Body of pancreas (tissue), 4 donors: ENCODE measurements around the gene TRAF3. TPM values are rescaled to one million over a fixed set of nuclear protein-coding genes. Genes with fewer than 3 reads are reported as not detected.

Source experiments
- ATAC-seq: fragments of 150-250 bp; one replicate; pipeline ENCODE4 v1.9.1; 2016
- DNase-seq, 4 donors: peaks; one replicate each; pipeline ENCODE4 v3.0.0-alpha.2; 2019
- H3K27ac ChIP-seq, 4 donors: fragments of 200-600 bp; sonication (generic); 1 replicate in 3 of 4; 2 replicates in 1 of 4; pipeline versions ENCODE4 v1.5.1 to v1.6.1; 2016 to 2019; ENCODE audit warnings: mild to moderate bottlenecking in 1 of 4, mixed read lengths in 1 of 4, moderate library complexity in 1 of 4
- H3K27me3 ChIP-seq, 2 donors: fragments of 200-600 bp; sonication (generic); one replicate each; pipeline ENCODE4 v1.6.0; 2016; ENCODE audit warnings: mild to moderate bottlenecking in 1 of 2
- H3K36me3 ChIP-seq, 2 donors: fragments of 200-600 bp; sonication (generic); replicated peaks in 1 of 2; 2 replicates each; pipeline ENCODE4 v1.5.1; 2016; ENCODE audit warnings: low read depth in 2 of 2; ENCODE audit not compliant: insufficient read depth in 1 of 2
- H3K4me1 ChIP-seq: fragments of 200-600 bp; sonication (generic); one replicate; pipeline ENCODE4 v1.6.0; 2016
- H3K4me3 ChIP-seq, 2 donors: fragments of 200-600 bp; sonication (generic); 1 replicate in 1 of 2; 2 replicates in 1 of 2; pipeline ENCODE4 v1.5.1; 2016 to 2019
- H3K9me3 ChIP-seq, 3 donors: fragments of 200-600 bp; sonication (generic); 1 replicate in 2 of 3; 2 replicates in 1 of 3; pipeline ENCODE4 v1.5.1; 2016
- CTCF ChIP-seq, 7 experiments: fragments of 450-650 bp in 4 of 7; fragments of 200-600 bp in 3 of 7; sonication (generic) in 3 of 7; IDR thresholded peaks; one replicate each; pipeline ENCODE4 v1.5.1; 2016 to 2019; ENCODE audit warnings: antibody characterized with exemption in 7 of 7
- POLR2A ChIP-seq, 3 donors: fragments of 450-650 bp; IDR thresholded peaks; one replicate each; pipeline ENCODE4 v1.6.1; 2016; ENCODE audit warnings: antibody characterized with exemption in 3 of 3, mild to moderate bottlenecking in 2 of 3
- WGBS, 2 donors: methylation state at CpG; one replicate each; pipeline ENCODE4 v1.1.5; 2017; 5-methylcytosine and 5-hydroxymethylcytosine counted together
- intact Hi-C: fragments of 100-400 bp; cut with DNase I; formaldehyde crosslinking; loops from one replicate; pipeline ENCODE4 v1.15.1; 2023
- total RNA-seq, 2 donors: library from RNA; depleted of rRNA; stranded (reverse); fragments of >200 nt; gene quantifications; one replicate each; pipeline ENCODE4 v1.1.0, GENCODE V29; 2016

TRAF3 gene
- total RNA-seq, 2 donors from 2014 or later, result 10.4 to 22.7 TPM

GRCh38 chr14:102854091-102854703 is 76.9 kb downstream of the TRAF3 start:
- no peak overlapping the region for H3K4me3 ChIP-seq
- TF ChIP-seq POLR2A (IDR thresholded peaks at IDR 0.05) (no peak), CTCF (IDR thresholded peaks at IDR 0.05) (no peak)
- WGBS, 2 donors, result 87 to 98% methylated on average over 4 of the region's 4 CpGs
- no peak for DNase-seq
- H3K27me3 ChIP-seq, result no peaks in the 10 kb centered on the region
- intact Hi-C loops, result no loop called here
- peaks cover 11% of the 10 kb centered on the region for H3K4me1 ChIP-seq
- ATAC-seq, result no peak
- H3K27ac ChIP-seq, result no peak overlapping the region
- H3K36me3 ChIP-seq, result no peaks in the 10 kb centered on the region
- no peaks in the 10 kb centered on the region for H3K9me3 ChIP-seq

- no peak for ATAC-seq
- Histone ChIP-seq H3K4me3 (no peak overlapping the region), H3K36me3 (no peaks in the 10 kb centered on the region), H3K9me3 (no peaks in the 10 kb centered on the region), H3K4me1 (no peaks in the 10 kb centered on the region), H3K27me3 (no peaks in the 10 kb centered on the region), H3K27ac (no peak overlapping the region)
- intact Hi-C loops, result no loop called here
- 92 to 93% methylated on average over 2 of the region's 2 CpGs for WGBS, 2 donors
- DNase-seq, result no peak
- TF ChIP-seq CTCF (IDR thresholded peaks at IDR 0.05) (no peak), POLR2A (IDR thresholded peaks at IDR 0.05) (no peak)
Observed at GRCh38 chr14:102856179-102856578, 78.9 kb downstream of the TRAF3 start.

GRCh38 chr14:102857444-102857843 is 80.2 kb downstream of the TRAF3 start:
- intact Hi-C loops, result no loop called here
- no peak overlapping the region for H3K4me3 ChIP-seq
- no peaks in the 10 kb centered on the region for H3K27me3 ChIP-seq
- TF ChIP-seq POLR2A (IDR thresholded peaks at IDR 0.05), result no peak
- TF ChIP-seq CTCF (IDR thresholded peaks at IDR 0.05), result no peak
- no peaks in the 10 kb centered on the region for H3K4me1 ChIP-seq
- no peaks in the 10 kb centered on the region for H3K36me3 ChIP-seq
- no peaks in the 10 kb centered on the region for H3K9me3 ChIP-seq
- no peak overlapping the region for H3K27ac ChIP-seq
- DNase-seq (no peak), ATAC-seq (no peak)
- WGBS, 2 donors, result 100% methylated on average over 2 of the region's 2 CpGs

GRCh38 chr14:102859911-102860310 is 82.7 kb downstream of the TRAF3 start:
- no peak for DNase-seq
- intact Hi-C loops, result no loop called here

More at GRCh38 chr14:102859911-102860310, 82.7 kb downstream of the TRAF3 start:
- Histone ChIP-seq H3K4me1 (no peaks in the 10 kb centered on the region), H3K4me3 (no peak overlapping the region), H3K36me3 (no peaks in the 10 kb centered on the region), H3K27ac (no peak overlapping the region), H3K27me3 (no peaks in the 10 kb centered on the region), H3K9me3 (no peaks in the 10 kb centered on the region)
- no peak for ATAC-seq
- 81 to 100% methylated on average over 1 of the region's 1 CpG for WGBS, 2 donors
- no peak for TF ChIP-seq CTCF (IDR thresholded peaks at IDR 0.05)
- no peak for TF ChIP-seq POLR2A (IDR thresholded peaks at IDR 0.05)
